Stimulated activated CD8-positive, alpha-beta memory T cell treated with anti-CD3 and anti-CD28 coated beads, Interleukin-15, amount 100 ng/mL, for 1 hour (primary cell): ENCODE data around the gene KLF16.

Experiments used
- DNase-seq: peaks from one replicate; pipeline ENCODE4 v3.0.0-alpha.2; 2020; ENCODE audit warnings: low read depth

KLF16 gene

DNA sequence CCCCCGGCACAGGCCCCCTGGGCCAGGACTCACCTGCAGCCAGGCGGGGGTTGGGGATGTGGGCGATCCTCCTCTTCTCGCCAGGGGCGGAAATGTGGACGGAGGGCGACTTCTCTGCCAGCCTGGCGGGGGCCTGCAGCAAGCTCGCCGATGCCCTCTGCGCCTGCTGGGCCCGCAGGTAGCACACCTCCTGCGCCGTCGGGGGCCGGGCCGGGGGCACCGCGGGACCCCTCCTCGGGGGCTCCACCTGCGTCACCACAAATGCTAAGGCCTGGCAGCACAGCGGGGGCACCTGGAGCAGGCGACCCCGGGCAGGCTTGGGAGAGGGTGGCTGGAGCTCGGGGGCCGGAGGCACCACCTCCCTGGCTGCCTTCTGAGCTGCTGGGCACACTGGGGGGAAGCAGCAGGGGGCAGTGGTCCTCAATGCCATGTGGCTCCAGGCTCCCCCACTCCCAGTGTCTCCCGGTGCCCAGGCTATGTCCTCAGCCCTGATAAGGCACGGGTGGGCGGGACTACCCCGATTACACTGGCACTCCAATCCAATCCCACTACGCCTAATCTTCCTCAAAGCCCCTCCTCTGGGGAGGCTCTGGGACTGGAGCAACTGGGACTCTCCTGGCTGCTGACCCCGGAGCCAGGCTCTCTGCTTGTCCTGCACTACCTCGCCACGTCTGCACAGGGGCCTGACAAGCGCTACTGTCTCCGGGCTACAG is 39.7 kb downstream of the KLF16 start:
- no peak for DNase-seq

DNA sequence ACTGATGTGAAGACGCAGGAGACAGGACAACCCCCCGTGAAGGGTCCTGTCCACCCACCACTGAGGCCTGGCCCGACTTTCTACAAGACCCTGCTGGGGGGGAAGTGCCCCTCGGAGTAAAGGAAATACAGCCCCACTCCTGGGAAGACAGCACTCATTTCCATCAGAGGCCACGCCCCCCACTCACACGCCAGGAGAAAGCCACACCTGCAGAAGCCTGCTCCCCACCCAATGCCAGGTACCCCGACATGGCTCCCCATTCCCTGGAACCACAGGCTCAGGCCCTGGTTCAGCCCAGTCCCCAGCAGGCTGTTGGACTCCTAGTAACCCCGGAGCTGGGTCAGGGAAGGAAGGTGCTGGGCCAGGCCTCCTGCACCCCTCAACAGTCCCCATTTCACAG is 40.4 kb downstream of the KLF16 start:
- DNase-seq = no peak

GRCh38 chr19:1822210-1822609 is 41.2 kb downstream of the KLF16 start:
- DNase-seq = no peak

DNA sequence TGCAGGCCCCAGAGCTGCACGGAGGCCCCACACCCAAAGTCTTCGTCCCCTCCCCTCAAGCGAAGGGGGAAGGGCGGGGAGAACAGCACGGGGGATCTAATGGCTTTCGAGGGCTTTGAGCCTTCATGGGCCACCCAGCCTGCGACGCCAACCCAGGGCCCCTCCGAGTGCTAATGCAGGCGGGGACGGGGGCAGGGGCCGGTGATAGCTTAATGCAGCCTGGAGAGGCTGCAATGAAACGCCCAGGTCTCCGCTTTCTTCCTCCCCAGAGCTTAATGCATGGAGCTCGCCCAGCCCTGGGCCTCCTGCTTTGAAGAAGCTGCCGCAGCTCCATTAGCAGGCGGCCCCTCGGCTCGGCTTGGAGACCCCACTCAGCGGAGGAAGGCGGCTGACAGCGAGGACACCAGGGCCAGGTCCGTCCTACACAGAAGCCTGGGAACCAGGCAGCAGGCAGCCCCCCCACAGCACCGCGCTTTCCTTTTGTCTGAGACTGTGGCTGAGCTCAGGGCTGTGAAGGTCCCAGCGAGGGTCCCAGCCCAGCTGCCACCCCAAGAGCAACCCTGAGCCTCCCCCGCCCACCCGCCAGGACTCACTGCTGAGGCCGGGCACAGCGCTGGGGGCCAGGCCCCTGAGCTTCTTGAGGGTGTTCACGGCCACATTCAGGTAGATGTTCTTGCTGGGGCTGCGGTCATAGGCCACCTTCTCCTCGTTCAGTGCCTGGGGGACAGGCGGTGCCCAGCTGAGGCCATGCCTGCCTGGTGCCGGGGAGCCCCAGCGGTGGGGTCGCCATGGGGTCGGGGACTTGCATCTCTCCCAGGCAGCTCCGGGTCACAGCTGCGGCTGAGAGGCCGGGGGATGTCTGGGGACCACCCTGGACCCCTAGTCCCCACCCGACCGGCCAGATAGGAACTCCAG is 43.8 kb downstream of the KLF16 start:
- DNase-seq = no peak

DNA sequence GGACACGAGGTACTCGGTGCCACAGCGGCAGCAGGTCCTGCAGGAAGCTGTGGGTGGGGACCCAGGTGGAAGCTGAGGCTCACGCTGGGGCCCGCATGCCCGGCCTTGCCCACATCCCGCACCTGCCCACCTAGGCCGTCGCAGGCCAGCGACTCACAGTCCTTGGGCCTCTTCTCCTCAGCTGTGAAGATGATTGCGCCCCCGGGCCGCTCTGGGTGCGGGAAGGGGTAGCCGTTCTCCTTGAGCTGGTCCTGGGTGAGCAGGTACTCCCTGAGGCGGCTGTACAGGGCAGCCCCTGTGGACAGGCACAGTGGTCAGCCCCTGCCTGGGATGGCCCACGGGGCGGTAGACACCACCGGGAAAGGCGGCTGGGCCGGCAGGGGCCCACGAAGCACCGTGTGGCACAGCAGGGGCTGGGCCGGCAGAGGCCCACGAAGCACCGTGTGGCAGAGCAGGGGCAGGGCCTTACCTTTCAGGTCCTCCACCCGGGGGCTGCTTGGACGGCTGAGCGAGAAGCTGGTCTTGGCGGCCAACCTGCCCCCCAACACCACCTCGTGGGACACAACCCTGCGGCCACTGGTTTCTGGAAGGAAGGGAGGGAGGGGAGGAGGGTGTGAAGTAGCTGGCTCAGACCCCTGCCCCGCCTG is 44.7 kb downstream of the KLF16 start:
- no peak for DNase-seq

- no peak for DNase-seq
These were observed 45.7 kb downstream of the KLF16 start for GRCh38 chr19:1817553-1818179.

DNA sequence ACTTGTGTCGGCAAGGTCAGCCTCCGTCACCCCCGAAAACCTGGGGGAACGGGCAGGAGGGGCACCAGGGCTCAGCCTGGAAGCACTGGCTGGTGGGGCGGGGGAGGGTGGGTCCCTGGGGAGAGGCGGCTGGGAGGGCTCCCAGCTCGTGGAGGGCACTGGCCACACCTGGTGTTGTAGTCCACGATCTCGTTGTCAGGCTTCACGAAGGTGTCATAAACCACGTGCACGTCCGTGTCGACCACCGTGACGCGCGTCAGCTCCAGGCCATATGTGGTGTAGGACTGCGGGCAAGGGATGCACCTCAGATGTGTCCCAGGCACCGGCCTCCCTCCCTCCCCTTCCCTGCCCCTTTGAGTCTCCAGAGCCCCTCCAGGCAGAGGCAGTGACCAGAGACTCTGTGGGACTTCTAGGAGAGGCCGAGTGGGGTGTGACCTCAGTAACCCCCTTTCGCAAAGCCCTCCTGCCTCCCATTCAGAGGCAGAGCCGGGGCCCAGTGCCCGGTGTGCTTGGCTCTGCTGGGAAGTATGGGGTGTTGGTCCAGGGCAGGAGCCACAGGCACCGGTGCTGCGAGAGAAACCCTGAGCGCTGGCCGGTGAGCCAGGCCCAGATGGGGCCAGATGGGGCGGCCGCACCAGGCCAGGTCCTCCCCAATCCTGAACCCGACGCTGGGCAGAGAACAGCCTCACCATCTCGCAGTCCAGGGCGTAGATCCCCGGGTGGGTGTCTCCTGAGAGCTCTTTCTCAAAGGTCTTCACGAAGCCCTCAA is 46.7 kb downstream of the KLF16 start:
- DNase-seq = no peak

GRCh38 chr19:1815605-1816529 is 47.5 kb downstream of the KLF16 start:
- DNase-seq = no peak

GRCh38 chr19:1814833-1815604 is 48.4 kb downstream of the KLF16 start:
- no peak for DNase-seq

GRCh38 chr19:1814391-1814790 is 49.0 kb downstream of the KLF16 start:
- DNase-seq = no peak

DNA sequence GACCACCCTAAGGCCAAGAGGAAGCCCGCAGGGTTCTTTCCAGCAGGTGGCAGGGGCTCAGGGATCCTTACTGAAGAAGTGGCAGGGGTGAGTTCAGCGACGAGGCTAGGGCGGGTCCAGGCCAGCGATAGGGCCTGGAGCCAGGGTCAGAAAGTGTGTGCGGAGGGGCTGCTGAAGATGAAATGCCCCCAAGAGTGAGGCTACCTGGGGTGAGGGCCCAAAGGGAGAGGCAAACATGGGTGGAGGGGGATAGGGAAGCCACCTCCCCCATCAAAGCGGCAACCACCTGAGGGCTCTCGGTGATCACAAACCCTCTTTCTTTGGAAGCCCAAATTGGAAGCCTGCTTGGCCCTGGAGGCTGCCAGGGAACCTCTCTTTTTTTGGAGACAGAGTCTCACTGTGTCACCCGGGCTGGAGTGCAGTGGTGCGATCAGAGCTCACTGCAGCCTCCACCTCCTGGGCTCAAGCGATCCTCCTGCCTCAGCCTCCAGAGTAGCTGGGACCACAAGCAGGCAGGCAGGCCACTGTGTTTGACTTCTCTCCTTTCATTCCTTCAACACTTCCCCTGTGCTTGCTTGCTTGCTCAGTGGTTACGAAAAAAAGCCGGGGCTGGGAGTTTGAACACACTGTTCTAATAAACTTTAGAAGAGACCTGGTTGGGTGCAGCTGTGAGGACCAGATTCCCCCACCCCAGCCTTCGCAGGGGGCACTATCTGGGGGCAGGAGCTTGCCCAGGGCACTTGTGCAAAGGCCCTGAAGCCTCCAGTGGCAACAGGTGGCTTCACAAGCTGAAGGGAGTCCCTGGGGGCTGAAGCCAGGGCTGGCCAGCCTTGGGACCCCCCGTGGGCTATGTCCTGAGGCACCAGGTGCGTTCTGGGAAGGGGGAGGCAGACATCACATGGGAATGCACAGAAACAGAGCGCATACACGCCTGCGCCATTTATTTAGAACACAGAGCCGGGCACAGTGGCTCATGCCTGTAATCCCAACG is 49.9 kb downstream of the KLF16 start:
- DNase-seq = no peak

DNA sequence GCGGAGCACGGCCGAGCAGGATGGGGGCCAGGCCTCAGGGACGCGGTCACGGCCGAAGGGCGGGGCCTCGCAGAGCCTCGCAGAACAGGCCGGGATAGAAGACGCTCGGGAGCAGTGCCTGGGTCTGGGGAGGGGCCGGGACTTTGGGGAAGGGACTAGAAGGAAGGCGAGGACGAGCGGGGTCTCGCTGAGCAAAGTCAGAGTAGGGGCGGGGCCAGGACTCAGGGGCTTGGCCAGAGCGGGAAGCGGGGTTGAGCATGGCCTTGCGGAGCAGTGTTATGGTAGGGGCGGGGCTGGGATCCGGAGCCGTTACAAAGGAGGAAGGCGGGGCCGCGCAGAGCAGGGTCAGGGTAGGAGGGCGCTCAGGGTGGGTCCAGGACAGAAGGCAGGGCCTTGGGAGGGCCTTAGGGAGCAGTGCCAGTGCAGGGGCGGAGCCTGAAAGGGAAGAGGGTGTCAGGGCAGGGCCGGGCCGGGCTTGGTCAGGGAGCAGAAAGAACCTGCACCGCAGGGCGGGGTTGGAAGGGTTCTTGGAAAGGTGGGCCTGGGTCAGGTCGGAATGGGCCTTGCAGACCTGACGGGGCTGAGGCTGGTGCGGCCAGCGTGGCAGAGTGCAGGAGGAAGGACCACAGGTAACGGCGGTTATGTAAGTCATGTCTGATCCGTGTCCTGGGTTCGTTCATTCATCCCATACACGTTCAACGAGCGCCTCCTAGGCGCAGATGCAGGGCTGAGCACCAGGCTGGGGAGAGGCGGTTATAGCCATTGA is 50.8 kb downstream of the KLF16 start:
- DNase-seq = peak; percentile 55

- peak; percentile 43 for DNase-seq
These were observed 51.4 kb downstream of the KLF16 start, which contains the start of gene ATP8B3 for GRCh38 chr19:1811942-1812425. Gene ATP8B3 (minus strand): TSS chr19:1812276. CDS start chr19:1811736, 540 bp downstream.

- DNase-seq = peak; percentile 16
These were observed 51.9 kb downstream of the KLF16 start for GRCh38 chr19:1811472-1811894.

DNA sequence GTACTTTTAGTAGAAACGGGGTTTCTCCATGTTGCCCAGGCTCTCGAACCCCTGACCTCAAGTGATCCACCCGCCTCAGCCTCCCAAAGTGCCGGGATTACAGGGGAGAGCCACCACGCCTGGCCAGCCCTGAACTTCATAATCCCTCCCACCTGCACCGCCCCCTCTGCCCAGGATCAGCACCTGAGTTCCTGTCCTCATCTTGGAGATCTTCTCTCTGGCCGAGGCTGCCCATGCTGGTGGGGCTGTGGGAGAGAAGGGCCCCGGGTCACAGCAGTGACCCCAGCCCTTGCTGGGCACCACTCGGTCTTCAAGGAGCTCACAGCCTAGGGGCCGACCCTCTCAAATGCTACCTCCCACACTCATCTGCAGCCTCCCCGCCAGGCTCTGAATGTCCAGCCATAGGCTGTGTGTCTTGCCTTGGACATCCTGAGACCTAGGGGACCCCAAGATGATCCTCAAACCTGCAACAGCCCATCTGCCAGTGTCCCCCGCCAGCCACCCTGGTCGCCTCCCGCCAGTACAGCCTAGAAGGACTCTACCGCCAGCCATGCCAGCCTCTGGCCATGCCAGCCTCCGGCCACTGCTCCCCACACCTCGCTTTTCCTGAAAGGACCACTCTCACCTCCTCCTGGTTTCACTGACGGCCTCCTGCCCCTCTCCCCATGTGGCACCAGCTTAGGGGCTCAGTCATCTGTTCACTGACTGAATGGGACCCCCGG is 52.8 kb downstream of the KLF16 start:
- no peak for DNase-seq

DNA sequence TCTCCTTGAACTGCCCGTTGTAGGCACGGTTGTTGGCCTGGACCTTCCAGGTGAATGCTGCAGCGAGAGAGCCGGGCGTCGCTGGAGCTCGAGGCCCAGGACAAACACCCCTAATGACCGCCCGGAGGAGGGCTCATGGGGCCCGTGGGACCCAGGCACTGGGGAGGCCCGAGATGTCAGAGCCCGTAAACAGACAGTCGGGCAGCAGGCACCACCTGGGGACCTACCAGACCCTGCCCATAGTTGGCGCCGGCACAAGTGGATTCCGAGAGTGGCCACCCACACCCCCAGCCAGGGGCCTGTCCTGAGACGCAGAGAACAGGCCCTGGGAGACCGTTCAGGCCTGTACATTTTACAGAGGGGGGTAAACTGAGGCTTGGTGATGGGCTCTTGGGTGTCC is 53.7 kb downstream of the KLF16 start:
- DNase-seq = no peak

- no peak for DNase-seq
These were observed 55.0 kb downstream of the KLF16 start for GRCh38 chr19:1808395-1808731.
